Type B pancreatic cell (in vitro differentiated cells): ENCODE data around the gene SLFN12L. TPM values are rescaled to one million over a fixed set of nuclear protein-coding genes. Genes with fewer than 3 reads are reported as not detected.

ENCODE experiments used
- DNase-seq: peaks from one replicate; pipeline ENCODE4 v3.0.0; 2021; ENCODE audit warnings: mixed read lengths; ENCODE audit not compliant: unreplicated experiment; ENCODE audit errors: extremely low spot score
- H3K27ac Mint-ChIP-seq: 2 replicates; pipeline ENCODE4 v1.8.0; 2021; ENCODE audit warnings: mild to moderate bottlenecking, mixed read lengths
- H3K27me3 Mint-ChIP-seq: 2 replicates; pipeline ENCODE4 v1.8.0; 2021; ENCODE audit warnings: mixed read lengths
- H3K36me3 Mint-ChIP-seq: 2 replicates; pipeline ENCODE4 v1.8.0; 2021; ENCODE audit warnings: mixed read lengths
- H3K4me1 Mint-ChIP-seq: one replicate; pipeline ENCODE4 v1.8.0; 2021; ENCODE audit warnings: mixed read lengths; ENCODE audit not compliant: unreplicated experiment
- H3K4me3 Mint-ChIP-seq: 2 replicates; pipeline ENCODE4 v1.8.0; 2021; ENCODE audit warnings: mild to moderate bottlenecking, mixed read lengths
- H3K9me3 Mint-ChIP-seq: 2 replicates; pipeline ENCODE4 v1.8.0; 2021; ENCODE audit warnings: mixed read lengths
- total RNA-seq: library from RNA; stranded (reverse); gene quantifications from 2 replicates; pipeline ENCODE4 v1.2.1, GENCODE V29; 2021; ENCODE audit warnings: low replicate concordance
- TF ChIP-seq, protein P1 (sequence below): fragments of 200-600 bp; sonication (generic); conservative IDR thresholded peaks from 2 replicates; pipeline ENCODE4 v1.5.0; 2021; ENCODE audit warnings: antibody characterized with exemption, mild to moderate bottlenecking

The SLFN12L gene
- total RNA-seq, 1 donor from 2014 or later = not detected

- H3K27me3 Mint-ChIP-seq = no peaks in the 10 kb centered on the region
Observed at GRCh38 chr17:35438433-35438832, 99.0 kb downstream of the SLFN12L start.

DNA sequence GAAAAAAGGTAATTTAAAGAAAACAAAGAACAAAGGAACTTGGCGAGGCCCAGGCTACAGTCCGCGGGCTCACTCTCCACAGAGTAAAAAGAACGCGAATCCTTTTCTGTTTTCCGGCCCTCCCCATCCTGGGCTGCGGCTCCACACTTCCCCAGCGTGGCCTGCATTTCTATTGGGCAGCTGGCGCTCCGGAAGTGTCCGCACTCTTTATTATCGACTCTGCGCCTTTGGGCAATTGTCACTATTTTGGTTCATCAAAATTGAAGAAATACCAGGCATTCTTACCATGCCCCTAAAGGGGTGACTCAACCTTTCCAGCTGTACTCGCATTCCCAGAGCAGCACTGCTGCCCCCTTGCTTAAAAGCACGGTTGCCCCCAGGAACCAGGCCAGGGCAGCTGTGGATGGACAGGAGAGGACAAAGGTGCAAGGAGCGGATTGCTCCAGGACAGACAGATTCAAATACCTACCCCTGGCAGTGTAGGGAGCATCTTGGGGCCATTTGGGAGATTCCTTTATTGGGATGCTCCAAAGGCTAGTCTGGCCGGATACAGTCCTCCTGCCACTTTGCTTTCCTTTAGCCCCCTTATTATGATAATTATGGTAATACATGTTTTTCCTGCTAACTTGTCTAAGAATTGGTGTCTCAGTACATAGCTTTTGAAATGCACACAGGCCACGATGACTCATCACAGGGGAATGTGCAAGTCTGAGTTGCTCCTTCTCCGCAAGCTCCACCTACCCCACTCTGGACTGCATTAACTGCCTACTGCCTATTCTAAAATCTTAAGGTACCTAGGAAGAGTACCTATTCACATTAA, 104.2 kb downstream of the SLFN12L start:
- TF ChIP-seq, protein P1, sequence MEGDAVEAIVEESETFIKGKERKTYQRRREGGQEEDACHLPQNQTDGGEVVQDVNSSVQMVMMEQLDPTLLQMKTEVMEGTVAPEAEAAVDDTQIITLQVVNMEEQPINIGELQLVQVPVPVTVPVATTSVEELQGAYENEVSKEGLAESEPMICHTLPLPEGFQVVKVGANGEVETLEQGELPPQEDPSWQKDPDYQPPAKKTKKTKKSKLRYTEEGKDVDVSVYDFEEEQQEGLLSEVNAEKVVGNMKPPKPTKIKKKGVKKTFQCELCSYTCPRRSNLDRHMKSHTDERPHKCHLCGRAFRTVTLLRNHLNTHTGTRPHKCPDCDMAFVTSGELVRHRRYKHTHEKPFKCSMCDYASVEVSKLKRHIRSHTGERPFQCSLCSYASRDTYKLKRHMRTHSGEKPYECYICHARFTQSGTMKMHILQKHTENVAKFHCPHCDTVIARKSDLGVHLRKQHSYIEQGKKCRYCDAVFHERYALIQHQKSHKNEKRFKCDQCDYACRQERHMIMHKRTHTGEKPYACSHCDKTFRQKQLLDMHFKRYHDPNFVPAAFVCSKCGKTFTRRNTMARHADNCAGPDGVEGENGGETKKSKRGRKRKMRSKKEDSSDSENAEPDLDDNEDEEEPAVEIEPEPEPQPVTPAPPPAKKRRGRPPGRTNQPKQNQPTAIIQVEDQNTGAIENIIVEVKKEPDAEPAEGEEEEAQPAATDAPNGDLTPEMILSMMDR = no peak

More at GRCh38 chr17:35438433-35438832, 99.0 kb downstream of the SLFN12L start:
- Mint-ChIP-seq H3K4me1 (peaks cover 9% of the 10 kb centered on the region), H3K36me3 (no peaks in the 10 kb centered on the region), H3K4me3 (no peak overlapping the region), H3K9me3 (peaks cover 3% of the 10 kb centered on the region), H3K27ac (no peak overlapping the region)
- DNase-seq = no peak
- TF ChIP-seq, protein P1 = no peak

GRCh38 chr17:35432176-35433074, 105.1 kb downstream of the SLFN12L start, which contains the start of gene SLFN12:
TSS of gene SLFN12 (minus strand) at chr17:35432500. CDS start at chr17:35423028, 9,472 bp downstream.
- H3K4me3 Mint-ChIP-seq = peak within 1 kb of the TSS; percentile 88
- TF ChIP-seq, protein P1 = no peak
- H3K9me3 Mint-ChIP-seq = peaks cover 5% of the 10 kb centered on the region
- no peaks in the 10 kb centered on the region for H3K36me3 Mint-ChIP-seq
- H3K4me1 Mint-ChIP-seq = peaks cover 13% of the 10 kb centered on the region
- no peak for DNase-seq
- H3K27me3 Mint-ChIP-seq = no peaks in the 10 kb centered on the region
- peak within 1 kb of the TSS; percentile 88 for H3K27ac Mint-ChIP-seq

More for the DNA sequence above, 104.2 kb downstream of the SLFN12L start:
- H3K4me3 Mint-ChIP-seq = peak overlapping the region; percentile 88
- H3K36me3 Mint-ChIP-seq = no peaks in the 10 kb centered on the region
- peak overlapping the region; percentile 88 for H3K27ac Mint-ChIP-seq
- no peaks in the 10 kb centered on the region for H3K27me3 Mint-ChIP-seq
- H3K4me1 Mint-ChIP-seq = peaks cover 13% of the 10 kb centered on the region
- H3K9me3 Mint-ChIP-seq = peaks cover 5% of the 10 kb centered on the region
- DNase-seq = no peak

- Mint-ChIP-seq H3K4me1 (peaks cover 11% of the 10 kb centered on the region), H3K9me3 (peaks cover 11% of the 10 kb centered on the region)
Observed at GRCh38 chr17:35429702-35430101, 107.8 kb downstream of the SLFN12L start.

DNA sequence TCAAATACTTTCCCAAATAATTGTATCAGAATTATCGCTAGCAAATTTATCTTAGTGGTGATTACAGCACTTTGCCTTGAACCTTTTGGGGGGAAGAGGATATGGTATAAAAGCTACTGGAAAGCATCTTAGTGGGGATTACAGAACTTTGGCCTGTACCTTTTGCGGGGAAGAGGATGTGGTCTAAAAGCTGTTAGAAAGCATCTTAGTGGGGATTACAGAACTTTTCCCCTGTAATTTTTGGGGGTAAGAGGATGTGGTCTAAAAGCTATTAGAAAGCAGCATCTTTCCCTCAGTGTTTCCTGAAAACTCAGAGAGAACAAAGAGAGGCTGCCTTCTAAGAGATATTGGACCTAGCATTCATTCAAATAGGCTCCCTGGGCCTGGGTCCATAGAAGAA, 109.2 kb downstream of the SLFN12L start:
- H3K36me3 Mint-ChIP-seq = no peaks in the 10 kb centered on the region

More at GRCh38 chr17:35429702-35430101, 107.8 kb downstream of the SLFN12L start:
- no peak overlapping the region for H3K4me3 Mint-ChIP-seq
- H3K27ac Mint-ChIP-seq = no peak overlapping the region
- H3K36me3 Mint-ChIP-seq = no peaks in the 10 kb centered on the region
- peaks cover 3% of the 10 kb centered on the region for H3K27me3 Mint-ChIP-seq
- TF ChIP-seq, protein P1 = no peak
- DNase-seq = no peak

More for the DNA sequence above, 109.2 kb downstream of the SLFN12L start:
- Mint-ChIP-seq H3K27me3 (peaks cover 3% of the 10 kb centered on the region), H3K4me1 (peaks cover 2% of the 10 kb centered on the region), H3K27ac (no peak overlapping the region), H3K4me3 (no peak overlapping the region), H3K9me3 (peaks cover 5% of the 10 kb centered on the region)
- TF ChIP-seq, protein P1 = no peak
- no peak for DNase-seq
